ENCODE data around the gene ITPK1.

DNA sequence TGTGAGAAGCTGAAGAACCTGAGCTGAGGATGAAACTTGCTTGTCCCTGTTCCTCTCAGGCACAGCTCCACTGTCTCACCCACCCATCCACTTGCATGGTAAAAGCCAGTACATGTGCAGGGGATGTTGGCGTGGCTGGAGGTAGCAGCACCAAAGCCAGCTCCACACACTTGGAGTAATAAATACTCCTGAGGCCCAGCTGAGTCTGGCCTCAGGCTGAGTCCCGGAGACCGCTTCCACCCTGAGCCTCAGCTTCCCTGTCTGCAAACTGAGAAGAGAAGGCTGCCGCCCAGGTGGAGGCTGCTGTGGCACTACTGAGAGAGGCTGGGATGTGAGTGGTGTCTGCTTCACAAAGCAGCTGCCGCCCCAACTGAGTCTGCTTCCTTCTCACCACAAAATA, 173.6 kb downstream of the ITPK1 start:
- TF ChIP-seq POLR2AphosphoS5 (IDR thresholded peaks at IDR 0.05; ENCODE audit: borderline replicate concordance, low read depth, low read length) (no peak), FOXP2 (optimal IDR thresholded peaks at IDR 0.05; ENCODE audit: control extremely low read depth, extremely low read length, insufficient read depth) (no peak)

Data from SK-N-MC (cell line).